ENCODE data around the gene THSD4.

Gene THSD4

DNA sequence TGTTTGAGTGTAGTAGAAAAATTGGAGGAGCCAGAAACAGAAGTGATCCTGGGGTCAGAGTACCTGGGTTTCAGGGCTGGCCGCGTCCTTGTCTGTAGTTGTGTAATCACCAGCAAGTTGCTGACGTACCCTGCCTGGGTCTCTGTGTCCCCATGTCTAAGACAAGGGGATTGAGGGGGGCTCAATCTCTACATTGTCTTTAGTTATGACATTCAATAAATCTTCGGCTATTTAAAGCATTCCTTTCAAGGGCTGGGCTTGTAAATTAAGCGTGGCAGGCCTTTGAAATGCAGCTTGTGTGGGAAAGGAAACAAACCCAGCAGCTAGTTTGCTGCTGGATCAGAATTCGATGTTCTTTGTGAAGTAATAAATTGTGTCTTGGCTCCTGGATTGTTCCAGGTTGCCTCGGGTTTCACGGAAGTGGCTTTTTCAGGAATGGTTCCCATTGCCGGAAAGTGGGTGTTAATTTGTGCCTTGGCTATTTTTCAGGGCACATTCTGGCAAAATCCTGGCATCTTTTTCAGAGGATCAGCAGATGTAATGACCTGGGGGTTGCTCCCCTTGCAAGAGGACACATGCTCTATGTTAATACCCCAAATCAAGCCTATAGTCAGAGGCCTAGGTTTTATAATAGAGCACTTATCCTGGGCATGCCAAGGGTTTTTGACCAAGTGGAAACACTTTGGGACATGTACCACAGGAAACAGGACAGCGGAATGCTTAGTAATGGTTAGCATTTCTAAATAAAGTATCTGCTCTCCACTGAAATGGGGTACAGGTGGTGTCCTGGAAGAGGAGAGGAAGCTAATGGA, 400.3 kb downstream of the THSD4 start:
- no peak for DNase-seq

DNA sequence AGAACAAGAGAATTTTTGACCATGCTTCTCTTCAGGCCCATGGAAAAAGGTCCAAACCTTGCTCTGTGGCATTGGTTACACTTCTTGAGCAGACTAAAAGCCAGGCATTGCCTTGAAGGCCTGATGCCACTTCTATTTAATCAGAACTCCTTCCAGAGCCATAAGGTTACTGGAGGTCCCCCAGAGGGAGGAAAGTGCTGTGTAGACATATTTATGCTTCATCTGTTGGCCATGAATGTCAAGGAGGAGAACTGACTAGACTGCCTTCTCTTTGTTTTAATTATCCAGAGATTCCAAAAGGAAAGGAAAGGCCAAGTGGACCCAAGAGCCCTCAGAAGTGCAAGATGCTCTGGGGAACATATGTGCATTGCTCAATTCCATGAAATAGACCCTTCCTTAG, 402.5 kb downstream of the THSD4 start:
- no peak for DNase-seq

- DNase-seq: no peak
Measured at GRCh38 chr15:71518661-71519060, 403.4 kb downstream of the THSD4 start.

DNA sequence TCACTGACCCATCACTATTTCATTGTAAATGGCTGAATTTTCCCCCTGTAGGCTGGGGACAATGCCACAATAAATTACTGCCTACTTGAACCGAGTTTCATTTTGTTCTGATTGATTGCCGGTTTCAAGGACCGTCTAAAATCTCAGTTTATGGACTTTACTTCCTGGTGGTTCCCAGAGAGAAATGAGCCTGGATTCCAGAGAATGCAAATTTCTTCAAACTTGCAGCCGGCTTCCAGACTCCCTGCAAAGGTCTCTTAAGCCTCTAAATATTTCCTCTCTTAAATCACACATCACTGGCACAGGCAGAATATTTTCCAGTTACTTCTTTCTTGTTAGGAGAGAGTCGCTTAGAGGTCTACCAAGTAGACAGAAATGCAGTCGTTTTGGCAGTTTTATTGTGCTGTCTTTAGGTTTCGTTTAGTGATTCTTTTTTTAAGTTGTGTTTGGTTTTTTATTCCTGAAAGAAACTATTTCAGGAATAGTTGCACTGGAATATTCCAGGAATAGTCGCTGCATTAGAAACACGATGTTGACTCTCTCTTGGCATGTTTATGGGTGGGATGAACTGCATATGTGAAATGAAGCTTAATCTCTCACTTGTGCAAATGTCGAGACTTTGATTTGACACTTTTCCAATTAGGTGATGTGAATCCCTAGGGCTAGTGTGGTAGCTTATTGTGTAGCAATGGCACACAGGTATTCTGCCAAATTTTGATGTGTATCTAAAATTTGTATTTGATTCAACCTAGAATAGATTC, 411.0 kb downstream of the THSD4 start:
- no peak for DNase-seq

GRCh38 chr15:71529361-71529760, 414.1 kb downstream of the THSD4 start:
- DNase-seq: no peak

DNA sequence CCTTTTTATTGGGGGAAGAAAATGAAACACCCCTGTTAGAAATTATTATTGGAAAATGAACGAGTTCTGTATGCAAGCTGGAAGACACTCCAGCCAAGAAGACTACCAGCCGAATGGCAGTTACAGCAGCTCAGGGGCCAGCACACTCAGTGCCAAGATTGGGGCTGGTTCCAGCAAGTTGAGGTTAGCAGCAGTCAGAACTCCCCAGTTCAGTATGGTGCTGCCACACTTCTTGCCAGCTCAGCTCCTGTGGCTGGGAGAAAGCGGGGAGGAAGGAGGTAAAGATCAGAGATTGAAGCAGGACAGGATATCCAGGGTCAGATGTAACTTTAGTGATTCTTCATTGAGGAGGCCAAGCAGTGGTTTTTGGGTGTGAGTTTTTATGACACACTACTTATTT, 414.8 kb downstream of the THSD4 start:
- DNase-seq: no peak

GRCh38 chr15:71532994-71533393, 417.7 kb downstream of the THSD4 start:
- no peak for DNase-seq

- DNase-seq: no peak
Measured at GRCh38 chr15:71538181-71538580, 422.9 kb downstream of the THSD4 start.

GRCh38 chr15:71541746-71542145, 426.5 kb downstream of the THSD4 start:
- DNase-seq: no peak

- DNase-seq: no peak
Measured at GRCh38 chr15:71542836-71543235, 427.6 kb downstream of the THSD4 start.

DNA sequence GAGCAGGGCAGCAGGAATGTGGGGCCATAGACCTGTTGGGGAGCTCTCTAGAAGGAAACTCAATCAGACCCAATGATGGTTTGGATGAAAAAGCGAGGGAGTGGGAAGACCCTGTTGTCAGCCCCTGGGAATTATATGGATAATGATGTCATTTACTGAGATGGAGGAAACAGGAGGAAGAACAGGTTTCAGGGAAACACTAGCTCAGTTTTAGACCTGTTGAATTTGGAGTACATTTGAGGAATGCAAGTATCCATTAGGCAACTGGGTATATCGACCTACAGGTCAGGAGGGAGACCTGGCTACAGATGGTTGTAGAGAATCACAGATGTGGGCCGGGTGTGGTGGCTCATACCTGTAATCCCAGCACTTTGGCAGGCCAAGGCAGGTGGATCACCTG, 428.1 kb downstream of the THSD4 start:
- DNase-seq: no peak

GRCh38 chr15:71545223-71545760, 430.0 kb downstream of the THSD4 start:
- no peak for DNase-seq

DNA sequence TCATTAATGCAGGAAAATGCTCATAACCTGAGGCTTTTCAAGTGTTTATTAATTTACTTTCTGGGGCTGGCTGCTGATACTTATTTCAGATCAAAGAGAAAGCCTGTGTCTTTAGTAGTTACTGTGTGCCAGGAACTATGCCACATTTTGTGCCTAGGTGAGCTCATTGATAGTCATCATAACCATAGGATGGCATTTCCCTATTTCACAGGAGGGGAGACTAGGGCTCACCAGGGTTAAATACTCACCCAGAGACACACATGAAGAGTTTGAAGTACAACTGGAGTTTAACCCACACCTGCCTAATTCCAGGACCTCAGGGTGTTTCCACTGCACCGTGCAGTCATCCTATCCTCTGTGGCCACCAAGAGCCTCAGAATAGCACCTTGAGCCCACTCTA, 430.7 kb downstream of the THSD4 start:
- DNase-seq: no peak

DNA sequence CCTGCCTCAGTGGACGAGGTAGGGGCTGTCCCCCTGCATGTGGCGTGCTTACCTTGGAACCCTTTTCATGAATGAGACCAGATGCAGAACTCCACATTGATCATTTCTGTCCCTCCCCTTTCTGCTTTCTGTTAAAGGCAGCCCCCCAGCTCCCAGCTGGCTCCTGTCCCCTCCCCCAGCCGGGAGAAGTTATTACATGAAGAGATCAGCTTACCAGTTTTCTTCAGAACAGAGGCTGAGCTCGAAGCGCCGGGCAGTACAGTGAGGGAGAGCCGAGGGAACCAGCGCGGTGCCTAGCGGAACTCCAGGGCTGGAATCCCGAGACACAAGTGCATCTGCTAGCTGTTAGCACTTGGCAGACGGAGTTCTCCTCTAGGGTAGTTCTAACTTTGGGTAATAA, 431.7 kb downstream of the THSD4 start:
- no peak for DNase-seq

- DNase-seq: no peak
Measured at GRCh38 chr15:71548401-71548807, 433.1 kb downstream of the THSD4 start.

- DNase-seq: no peak
Measured at GRCh38 chr15:71549091-71549490, 433.8 kb downstream of the THSD4 start.

DNA sequence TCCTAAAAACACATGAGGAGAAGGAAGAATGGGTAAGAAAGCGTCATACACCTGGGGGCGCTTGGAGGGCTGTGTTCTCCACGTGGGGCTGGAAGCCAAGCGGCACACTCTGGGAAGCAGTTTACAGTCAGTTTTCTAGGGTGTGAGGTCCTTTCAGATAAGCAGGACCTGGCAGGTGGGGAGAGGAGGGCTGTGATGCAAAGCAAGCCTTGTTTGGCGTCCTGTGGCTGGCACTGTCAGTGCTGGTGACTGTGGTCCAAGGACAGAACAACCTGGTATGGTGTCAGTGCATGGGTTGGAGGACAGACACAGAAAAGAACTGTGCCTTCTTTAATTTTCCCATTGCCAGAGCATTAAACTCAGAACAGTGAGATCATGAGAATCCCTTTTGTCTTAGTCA, 434.4 kb downstream of the THSD4 start:
- DNase-seq: no peak

- no peak for DNase-seq
Measured at GRCh38 chr15:71551566-71551965, 436.3 kb downstream of the THSD4 start.

DNA sequence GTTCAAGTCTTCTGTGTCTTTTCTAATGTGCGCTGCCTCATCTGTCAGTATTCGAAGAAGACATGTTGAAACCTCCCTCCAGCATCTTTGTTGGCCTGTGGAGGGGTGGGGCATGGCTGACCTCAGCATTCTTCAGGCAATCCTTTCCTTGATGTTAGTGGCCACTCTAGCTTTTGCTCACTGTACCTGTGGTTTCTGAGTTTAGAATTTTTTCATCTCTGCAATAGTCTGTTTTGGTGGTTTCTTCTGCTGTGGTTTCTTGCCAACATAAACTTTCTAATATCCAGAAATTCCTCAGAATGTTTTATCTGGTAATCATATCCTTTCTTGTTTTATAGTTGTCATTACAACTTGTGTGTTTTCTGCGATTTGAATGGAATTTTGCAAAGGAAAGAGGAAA, 443.8 kb downstream of the THSD4 start:
- DNase-seq: no peak

DNA sequence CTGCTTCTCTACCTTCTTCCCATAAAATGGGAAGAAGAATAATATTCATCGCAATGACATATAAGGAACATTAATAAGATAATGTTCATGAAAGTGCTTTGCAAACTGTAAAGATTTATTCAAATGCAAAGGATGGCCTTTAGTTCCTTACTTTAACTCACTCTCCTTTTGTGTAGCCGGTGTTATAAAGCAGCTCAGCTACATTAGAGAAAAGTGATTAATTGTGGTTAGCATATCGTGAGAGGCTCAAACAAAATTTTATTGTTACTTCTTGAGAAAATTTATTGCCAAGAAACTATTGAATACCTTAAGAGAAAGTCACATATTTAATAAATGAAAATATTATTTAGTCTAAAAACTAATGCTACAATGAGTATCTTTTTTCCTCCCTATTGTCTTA, 444.3 kb downstream of the THSD4 start:
- no peak for DNase-seq

DNA sequence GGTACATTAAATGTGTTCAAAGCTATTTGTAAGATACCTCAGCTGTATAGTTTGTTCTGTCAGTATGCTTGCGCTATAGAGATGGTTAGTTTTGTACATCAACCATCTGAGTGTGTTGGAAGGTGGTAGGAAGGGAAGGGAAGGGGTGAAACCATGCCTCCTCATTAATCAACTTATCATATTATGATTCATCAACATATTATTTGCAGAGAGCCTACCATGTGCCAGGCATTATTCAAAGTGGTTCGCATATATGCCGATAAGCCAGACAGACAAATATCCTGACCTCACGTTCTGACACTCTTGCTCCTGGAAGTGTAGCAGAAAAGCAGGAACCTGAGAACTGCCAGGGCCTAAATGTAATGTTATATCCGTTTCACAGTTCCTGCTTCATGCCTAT, 447.0 kb downstream of the THSD4 start:
- no peak for DNase-seq

DNA sequence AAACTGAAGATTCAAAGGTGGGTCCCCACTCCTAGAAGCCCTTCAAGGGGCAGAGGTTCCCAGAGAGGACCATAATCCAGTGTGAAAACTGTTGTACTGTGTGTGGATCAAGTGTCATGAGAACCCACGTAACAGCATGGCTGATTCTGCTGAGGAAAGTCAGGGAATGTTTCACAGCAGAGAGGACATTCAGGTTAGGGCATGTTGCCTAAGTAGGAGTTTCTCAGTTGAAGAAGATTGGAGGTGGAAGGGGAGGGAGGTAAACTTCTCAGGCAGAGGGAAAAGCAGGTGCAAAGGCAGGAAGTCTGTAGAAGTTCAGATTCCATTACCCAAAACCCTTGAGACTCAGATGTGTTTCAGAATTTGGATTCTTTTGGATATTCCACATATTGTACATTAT, 448.9 kb downstream of the THSD4 start:
- no peak for DNase-seq

- no peak for DNase-seq
Measured at GRCh38 chr15:71565006-71565405, 449.7 kb downstream of the THSD4 start.

GRCh38 chr15:71565631-71566160, 450.4 kb downstream of the THSD4 start:
- no peak for DNase-seq
